Stimulated activated naive CD4-positive, alpha-beta T cell (primary cell): Measurements from ENCODE around the gene C6orf132.
A peak's percentile ranks its signal among the peaks of the same experiment; 100 is the strongest.
"Not testable (repeated sequence)": the region's sequence is repeated elsewhere in the genome, so short reads cannot be mapped to it uniquely, and the experiment has no call there.

Source experiments
- DNase-seq, 6 experiments: peaks; one replicate each; lab custom pipeline; 2025; lab: John Stamatoyannopoulos, UW

The C6orf132 gene

GRCh38 chr6:42142118-42142835, at the start of gene C6orf132:
TSS of gene C6orf132 (minus strand) at chr6:42142620. CDS start at chr6:42142444, 176 bp downstream.
- DNase-seq: peak in 1 of 6 experiments; percentile 22

GRCh38 chr6:42190554-42191183, 48.2 kb upstream of the C6orf132 start:
- no peak for DNase-seq

GRCh38 chr6:42188406-42188805, 46.0 kb upstream of the C6orf132 start:
- no peak for DNase-seq

- DNase-seq: no peak
Observed at GRCh38 chr6:42185597-42185996, 43.2 kb upstream of the C6orf132 start.

GRCh38 chr6:42184475-42184874, 42.1 kb upstream of the C6orf132 start:
- DNase-seq: no peak

GRCh38 chr6:42182101-42182500, 39.7 kb upstream of the C6orf132 start:
- DNase-seq: no peak

- no peak for DNase-seq
Observed at GRCh38 chr6:42179945-42180313, 37.5 kb upstream of the C6orf132 start.

GRCh38 chr6:42179261-42179944, 37.0 kb upstream of the C6orf132 start:
- DNase-seq: no peak

- peak in 2 of 6 experiments; percentile 8 to 24 for DNase-seq
Observed at GRCh38 chr6:42177514-42178364, 35.3 kb upstream of the C6orf132 start.

- no peak for DNase-seq
Observed at GRCh38 chr6:42176981-42177380, 34.6 kb upstream of the C6orf132 start.

GRCh38 chr6:42175860-42176259, 33.4 kb upstream of the C6orf132 start:
- no peak for DNase-seq

GRCh38 chr6:42173101-42173500, 30.7 kb upstream of the C6orf132 start, which contains the start of gene GUCA1A:
TSS of gene GUCA1A (plus strand) at chr6:42173364. CDS start at chr6:42173614, 250 bp downstream.
- no peak for DNase-seq

GRCh38 chr6:42171813-42172581, 29.6 kb upstream of the C6orf132 start:
- DNase-seq: no peak

- DNase-seq: not testable (repeated sequence)
Observed at GRCh38 chr6:42169780-42170179, 27.4 kb upstream of the C6orf132 start.

GRCh38 chr6:42168650-42169049, 26.2 kb upstream of the C6orf132 start:
- DNase-seq: no peak

GRCh38 chr6:42166444-42167141, 24.2 kb upstream of the C6orf132 start:
- DNase-seq: peak; percentile 35 to 83 (median 62)

GRCh38 chr6:42165016-42165415, 22.6 kb upstream of the C6orf132 start:
- DNase-seq: no peak

GRCh38 chr6:42163981-42164380, 21.6 kb upstream of the C6orf132 start:
- DNase-seq: no peak

GRCh38 chr6:42162812-42163211, 20.4 kb upstream of the C6orf132 start:
- DNase-seq: no peak

GRCh38 chr6:42162384-42162783, 20.0 kb upstream of the C6orf132 start:
- DNase-seq: no peak
